K562 (cell line): ENCODE results near the gene HIP1R. TPM values are rescaled to one million over a fixed set of nuclear protein-coding genes. Genes with fewer than 3 reads are reported as not detected.
A peak's percentile ranks its signal among the peaks of the same experiment; 100 is the strongest.

Source experiments
- ATAC-seq: fragments of 200-7000 bp; cut with Tn5 transposase; 3 replicates; pipeline ENCODE4 v1.9.1; 2020; ENCODE audit warnings: moderate library complexity
- BruUV-seq: library from RNA; stranded (reverse); fragments of 400-500 nt; replicated peaks from 2 replicates; lab custom pipeline; 2021; lab: Mats Ljungman, UMichigan
- CTCF ChIA-PET: fragments of 300-600 bp; formaldehyde crosslinking; extraction: SDS; loops from one replicate; lab custom pipeline; 2021; ENCODE audit warnings: low intra/inter-chr PET ratio; lab: Yijun Ruan, JAX
- POLR2A ChIA-PET: fragments of 300-600, 350-650 bp; sonication (Branson Sonifier 250); formaldehyde crosslinking; extraction: SDS; loops from one replicate; lab custom pipeline; 2021; ENCODE audit warnings: antibody characterized with exemption, inconsistent platforms; lab: Yijun Ruan, JAX
- DNase-seq, 4 experiments: peaks; one replicate each; pipeline versions ENCODE4 v3.0.0 to v3.0.0-alpha.2; 2011 to 2018; ENCODE audit warnings: low spot score in 3 of 4, mixed read lengths in 3 of 4; ENCODE audit errors: extremely low read depth in 1 of 4
- FAIRE-seq: peaks from 2 replicates; lab custom pipeline; 2011; peaks lifted over from hg19 to GRCh38; lab: Jason Lieb, UNC
- H2AFZ ChIP-seq: 2 replicates; pipeline ENCODE4 v1.6.0; 2011; ENCODE audit warnings: low read depth, low read length, control low read depth, inconsistent platforms
- H3K27ac ChIP-seq: fragments of 200-600 bp; 3 replicates; pipeline ENCODE4 v1.8.0; 2011; ENCODE audit warnings: low read depth, mild to moderate bottlenecking, control low read depth, inconsistent platforms, low read length, moderate library complexity, mixed read lengths; ENCODE audit errors: extremely low read depth
- H3K27me3 ChIP-seq, 2 experiments: fragments of 300-600 bp in 1 of 2; 2 replicates in 1 of 2; 3 replicates in 1 of 2; pipeline versions ENCODE4 v1.6.0 to v1.8.0; 2011; ENCODE audit warnings: inconsistent platforms in 2 of 2, low read length in 2 of 2, mild to moderate bottlenecking in 1 of 2, mixed read lengths in 1 of 2, moderate library complexity in 1 of 2; ENCODE audit not compliant: control insufficient read depth in 2 of 2, insufficient read depth in 2 of 2
- H3K36me3 ChIP-seq: fragments of 300-600 bp; 3 replicates; pipeline ENCODE4 v1.8.0; 2011; ENCODE audit warnings: mild to moderate bottlenecking, low read length, inconsistent platforms; ENCODE audit not compliant: control insufficient read depth, insufficient read depth
- H3K4me1 ChIP-seq, 2 experiments: fragments of 200-600 bp in 1 of 2; replicated peaks in 1 of 2; 2 replicates in 1 of 2; 3 replicates in 1 of 2; pipeline versions ENCODE4 v1.5.1 to v1.8.0; 2011; ENCODE audit warnings: inconsistent platforms in 2 of 2, low read length in 2 of 2, mild to moderate bottlenecking in 1 of 2, mixed read lengths in 1 of 2, moderate library complexity in 1 of 2; ENCODE audit not compliant: control insufficient read depth in 2 of 2, insufficient read depth in 2 of 2
- H3K4me2 ChIP-seq: 2 replicates; pipeline ENCODE4 v1.6.1; 2011; ENCODE audit warnings: low read length, control low read depth, inconsistent platforms, mixed read lengths; ENCODE audit not compliant: insufficient read depth
- H3K4me3 ChIP-seq: fragments of 200-600 bp; sonication (generic), shearing (Covaris generic); 2 replicates; pipeline ENCODE4 v1.5.1; 2016; ENCODE audit warnings: control low read depth, inconsistent platforms
- H3K79me2 ChIP-seq: fragments of 200-600 bp; 3 replicates; pipeline ENCODE4 v1.8.0; 2011; ENCODE audit warnings: low read length, inconsistent platforms; ENCODE audit not compliant: control insufficient read depth, insufficient read depth
- H3K9ac ChIP-seq, 2 experiments: 2 replicates each; pipeline versions ENCODE4 v1.6.0 to v1.6.1; 2011; ENCODE audit warnings: low read depth in 2 of 2, low read length in 2 of 2, control low read depth in 1 of 2, inconsistent platforms in 1 of 2, mild to moderate bottlenecking in 1 of 2, mixed read lengths in 1 of 2; ENCODE audit not compliant: insufficient read depth in 1 of 2
- H3K9me1 ChIP-seq: one replicate; pipeline ENCODE4 v1.6.0; 2011; ENCODE audit warnings: inconsistent platforms, mild to moderate bottlenecking, low read length, moderate library complexity; ENCODE audit not compliant: control insufficient read depth, insufficient read depth
- H3K9me3 ChIP-seq: replicated peaks from 2 replicates; pipeline ENCODE4 v1.5.1; 2011; ENCODE audit warnings: low read depth, low read length, inconsistent platforms; ENCODE audit not compliant: control insufficient read depth, insufficient read depth
- H4K20me1 ChIP-seq: replicated peaks from 2 replicates; pipeline ENCODE4 v1.6.1; 2011; ENCODE audit warnings: low read length, inconsistent platforms, mixed read lengths; ENCODE audit not compliant: control insufficient read depth, insufficient read depth
- ARID3B ChIP-seq: fragments of 250-450 bp; sonication (Bioruptor Pico); IDR thresholded peaks from 2 replicates; pipeline ENCODE4 v1.4.0; 2020; ENCODE audit warnings: borderline replicate concordance
- ATF2 ChIP-seq: sonication (generic); formaldehyde crosslinking; IDR thresholded peaks from 2 replicates; pipeline ENCODE4 v1.8.1; 2022; ENCODE audit warnings: missing genetic modification reagents
- CHD2 ChIP-seq: IDR thresholded peaks from 2 replicates; pipeline ENCODE4 v1.6.1; 2011; ENCODE audit warnings: low read depth, low read length
- KLF1 ChIP-seq: fragments of 450-650 bp; IDR thresholded peaks from 2 replicates; pipeline ENCODE4 v1.6.1; 2016; ENCODE audit warnings: missing genetic modification characterization, missing compliant biosample characterization
- NKRF ChIP-seq: fragments of 450-650 bp; IDR thresholded peaks from 2 replicates; pipeline ENCODE4 v1.6.1; 2016; ENCODE audit warnings: borderline replicate concordance
- NR4A1 ChIP-seq, 2 experiments: fragments of 250-450 bp in 1 of 2; fragments of 450-650 bp in 1 of 2; sonication (Bioruptor Pico) in 1 of 2; IDR thresholded peaks; 2 replicates each; pipeline versions ENCODE4 v1.4.0 to v1.6.1; 2016 to 2020; ENCODE audit warnings: mild to moderate bottlenecking in 2 of 2, missing compliant biosample characterization in 1 of 2, missing genetic modification characterization in 1 of 2, moderate library complexity in 1 of 2
- RUNX1 ChIP-seq: sonication (generic); IDR thresholded peaks from 2 replicates; pipeline ENCODE4 v1.6.1; 2016; ENCODE audit warnings: antibody characterized with exemption, low read depth
- SNRNP70 ChIP-seq: fragments of 200-400 bp; formaldehyde crosslinking; optimal IDR thresholded peaks from 2 replicates; pipeline ENCODE3; 2017; ENCODE audit warnings: low read depth, low read length
- TAF15 ChIP-seq: fragments of 200-400 bp; formaldehyde crosslinking; IDR thresholded peaks from 2 replicates; pipeline ENCODE4 v1.6.1; 2017; ENCODE audit warnings: mild to moderate bottlenecking, low read depth, low read length, moderate library complexity
- VEZF1 ChIP-seq: fragments of 200-800 bp; sonication (Bioruptor generic); IDR thresholded peaks from 2 replicates; pipeline ENCODE4 v1.6.1; 2017; ENCODE audit warnings: missing genetic modification characterization, missing compliant biosample characterization
- WGBS: fragments of 100-300 bp; shearing (Covaris generic); methylation state at CpG from one replicate; pipeline ENCODE4 v1.1.6; 2016; ENCODE audit warnings: low coverage, mixed read lengths; ENCODE audit not compliant: insufficient coverage; ENCODE audit errors: missing lambda C conversion rate; 5-methylcytosine and 5-hydroxymethylcytosine counted together
- in situ Hi-C: fragments of 300-500 bp; cut with MboI; formaldehyde crosslinking; loops from 4 replicates; pipeline ENCODE4 v1.15.0; 2018; ENCODE audit warnings: inconsistent platforms, mixed read lengths
- intact Hi-C: fragments of 100-400 bp; cut with micrococcal nuclease; formaldehyde crosslinking; loops from 2 replicates; pipeline ENCODE4 v1.14.2; 2022
- polyA plus RNA-seq, 8 experiments: library from polyadenylated mRNA; depleted of rRNA in 4 of 8; stranded (reverse) in 5 of 8; unstranded in 3 of 8; fragments of >200 nt; fragmentation: Nextera tagmentation in 2 of 8; fragmentation: Illumina TruSeq in 1 of 8; extraction: Ambion mirVana in 2 of 8; extraction: Trizol in 1 of 8; gene quantifications; 2 replicates each; pipeline versions ENCODE4 v1.2.1 to v1.2.3, GENCODE V29; 2011 to 2014; ENCODE audit warnings: inconsistent platforms in 1 of 8, missing spikeins in 1 of 8
- total RNA-seq, 7 experiments: library from RNA; depleted of rRNA in 6 of 7; stranded (reverse); fragments of >200 nt in 6 of 7; fragmentation: Illumina TruSeq in 2 of 7; extraction: Trizol in 2 of 7; gene quantifications; 2 replicates each; pipeline versions ENCODE4 v1.2.1 to v1.2.3, GENCODE V29; 2011 to 2021; ENCODE audit warnings: low replicate concordance in 1 of 7

Gene HIP1R
- total and polyA plus RNA-seq, 9 of the 15 experiments (the other 6 are each of a cell fraction or from before 2014, with no cell fraction given): 0.15 to 31.0 (median 14.2) TPM

GRCh38 chr12:122870867-122871664, 35.8 kb downstream of the HIP1R start:
- in situ Hi-C loops (loop anchor here (10.0 kb wide), 1 partner anchor 364 kb away; the partner anchor contains the start of genes MPHOSPH9 and MTRFR), intact Hi-C loops (no loop called here)
- WGBS: 79% methylated on average over 13 of the region's 15 CpGs
- Histone ChIP-seq H2AFZ (no peak overlapping the region), H3K36me3 (peaks cover 72% of the 10 kb centered on the region), H3K9me3 (no peaks in the 10 kb centered on the region), H3K4me1 (peaks cover 5 to 32% of the 10 kb centered on the region in 2 experiments; a peak in 3 of 5 replicates), H3K4me3 (no peak overlapping the region), H3K79me2 (peaks cover 52% of the 10 kb centered on the region), H3K27me3 (no peaks in the 10 kb centered on the region), H3K9ac (peak overlapping the region in 1 of 2 experiments; percentile 46; a peak in 2 of 4 replicates), H3K4me2 (no peak overlapping the region), H3K9me1 (no peaks in the 10 kb centered on the region), H4K20me1 (peaks cover 43% of the 10 kb centered on the region; the same call in 1 of the 2 replicates), H3K27ac (no peak overlapping the region)
- ChIA-PET POLR2A (interaction anchor here (1.1 to 2.3 kb wide), 5 partner anchors 8 to 27 kb away, joined by 3 to 12 read pairs (median 6); no protein-coding TSS in a partner anchor), CTCF (no interaction called here)
- TF ChIP-seq NR4A1 (CRISPR knock-in tag; IDR thresholded peaks at IDR 0.05): no peak
- no peak for TF ChIP-seq NR4A1 (tag; IDR thresholded peaks at IDR 0.05)
- TF ChIP-seq RUNX1: no peak
- no peak for TF ChIP-seq VEZF1
- TF ChIP-seq KLF1 (tag): no peak
- TF ChIP-seq TAF15: no peak
- no peak for TF ChIP-seq SNRNP70
- TF ChIP-seq ARID3B (CRISPR knock-in tag): no peak
- no peak for TF ChIP-seq ATF2 (CRISPR knock-in tag)
- TF ChIP-seq CHD2: no peak
- TF ChIP-seq NKRF: no peak
- DNase-seq (no peak), ATAC-seq (no peak), FAIRE-seq (no peak)
- BruUV-seq: no TSS peak
